ENCODE results near the gene RAPSN. TPM values are rescaled to one million over a fixed set of nuclear protein-coding genes. Genes with fewer than 3 reads are reported as not detected.
A peak's percentile ranks its signal among the peaks of the same experiment; 100 is the strongest.

Gene RAPSN
- total RNA-seq, 3 donors from 2014 or later: 0.64 TPM; not detected in 2

DNA sequence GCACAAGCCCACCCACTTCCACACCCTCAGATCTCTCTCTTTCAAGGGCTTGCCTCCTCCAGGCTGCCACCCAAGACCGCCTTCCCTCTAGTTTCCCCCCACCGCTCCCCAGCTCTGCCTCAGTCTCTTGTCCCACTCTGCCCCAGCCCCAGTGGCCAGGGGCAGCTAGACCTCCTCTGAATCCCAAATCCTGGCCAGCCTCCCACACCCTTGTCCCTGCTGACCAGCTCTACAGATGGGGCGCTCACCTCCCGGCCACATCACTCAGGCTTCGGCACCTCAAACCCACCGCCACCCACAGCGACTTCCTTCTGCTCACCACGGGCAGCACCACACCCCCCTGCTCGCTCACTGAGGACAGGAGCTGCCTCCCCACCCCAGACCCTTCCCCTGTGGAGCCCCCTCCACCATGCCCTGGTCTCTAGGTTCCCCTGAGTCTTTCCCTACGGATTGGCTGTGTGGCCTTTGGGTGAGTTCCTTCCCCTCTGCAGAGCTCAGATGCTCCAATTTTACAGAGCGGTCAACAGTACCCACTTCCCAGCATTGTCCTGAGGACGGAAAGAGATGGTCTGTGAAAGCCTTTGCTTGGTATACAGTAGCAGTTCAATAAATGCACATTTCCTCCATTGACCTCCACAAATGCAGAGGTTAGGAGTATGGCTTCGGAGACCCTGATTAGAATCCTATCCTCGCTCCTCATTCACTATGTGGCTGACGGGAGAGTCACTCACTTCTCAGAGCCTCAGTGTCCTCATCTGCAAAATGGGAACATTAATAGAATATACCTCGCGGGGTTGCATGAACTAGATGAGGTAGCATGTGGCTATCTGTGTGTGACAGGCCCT is 59.1 kb downstream of the RAPSN start:
- H3K4me1 ChIP-seq: no peaks in the 10 kb centered on the region
- no peaks in the 10 kb centered on the region for H3K36me3 ChIP-seq
- no peak overlapping the region for H3K4me3 ChIP-seq
- H3K27me3 ChIP-seq: no peaks in the 10 kb centered on the region
- TF ChIP-seq, protein P1, sequence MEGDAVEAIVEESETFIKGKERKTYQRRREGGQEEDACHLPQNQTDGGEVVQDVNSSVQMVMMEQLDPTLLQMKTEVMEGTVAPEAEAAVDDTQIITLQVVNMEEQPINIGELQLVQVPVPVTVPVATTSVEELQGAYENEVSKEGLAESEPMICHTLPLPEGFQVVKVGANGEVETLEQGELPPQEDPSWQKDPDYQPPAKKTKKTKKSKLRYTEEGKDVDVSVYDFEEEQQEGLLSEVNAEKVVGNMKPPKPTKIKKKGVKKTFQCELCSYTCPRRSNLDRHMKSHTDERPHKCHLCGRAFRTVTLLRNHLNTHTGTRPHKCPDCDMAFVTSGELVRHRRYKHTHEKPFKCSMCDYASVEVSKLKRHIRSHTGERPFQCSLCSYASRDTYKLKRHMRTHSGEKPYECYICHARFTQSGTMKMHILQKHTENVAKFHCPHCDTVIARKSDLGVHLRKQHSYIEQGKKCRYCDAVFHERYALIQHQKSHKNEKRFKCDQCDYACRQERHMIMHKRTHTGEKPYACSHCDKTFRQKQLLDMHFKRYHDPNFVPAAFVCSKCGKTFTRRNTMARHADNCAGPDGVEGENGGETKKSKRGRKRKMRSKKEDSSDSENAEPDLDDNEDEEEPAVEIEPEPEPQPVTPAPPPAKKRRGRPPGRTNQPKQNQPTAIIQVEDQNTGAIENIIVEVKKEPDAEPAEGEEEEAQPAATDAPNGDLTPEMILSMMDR (IDR thresholded peaks at IDR 0.05): no peak
- TF ChIP-seq POLR2A (IDR thresholded peaks at IDR 0.05): no peak
- no peak for TF ChIP-seq POLR2AphosphoS5 (IDR thresholded peaks at IDR 0.05)
- H3K9me3 ChIP-seq: no peaks in the 10 kb centered on the region
- no peak for DNase-seq (ENCODE audit: low spot score in 2 of 2)
- H3K27ac ChIP-seq: peak overlapping the region; percentile 68 to 77
- intact Hi-C loops (cut with DNase I; ENCODE audit: low total_unique reads): no loop called here

DNA sequence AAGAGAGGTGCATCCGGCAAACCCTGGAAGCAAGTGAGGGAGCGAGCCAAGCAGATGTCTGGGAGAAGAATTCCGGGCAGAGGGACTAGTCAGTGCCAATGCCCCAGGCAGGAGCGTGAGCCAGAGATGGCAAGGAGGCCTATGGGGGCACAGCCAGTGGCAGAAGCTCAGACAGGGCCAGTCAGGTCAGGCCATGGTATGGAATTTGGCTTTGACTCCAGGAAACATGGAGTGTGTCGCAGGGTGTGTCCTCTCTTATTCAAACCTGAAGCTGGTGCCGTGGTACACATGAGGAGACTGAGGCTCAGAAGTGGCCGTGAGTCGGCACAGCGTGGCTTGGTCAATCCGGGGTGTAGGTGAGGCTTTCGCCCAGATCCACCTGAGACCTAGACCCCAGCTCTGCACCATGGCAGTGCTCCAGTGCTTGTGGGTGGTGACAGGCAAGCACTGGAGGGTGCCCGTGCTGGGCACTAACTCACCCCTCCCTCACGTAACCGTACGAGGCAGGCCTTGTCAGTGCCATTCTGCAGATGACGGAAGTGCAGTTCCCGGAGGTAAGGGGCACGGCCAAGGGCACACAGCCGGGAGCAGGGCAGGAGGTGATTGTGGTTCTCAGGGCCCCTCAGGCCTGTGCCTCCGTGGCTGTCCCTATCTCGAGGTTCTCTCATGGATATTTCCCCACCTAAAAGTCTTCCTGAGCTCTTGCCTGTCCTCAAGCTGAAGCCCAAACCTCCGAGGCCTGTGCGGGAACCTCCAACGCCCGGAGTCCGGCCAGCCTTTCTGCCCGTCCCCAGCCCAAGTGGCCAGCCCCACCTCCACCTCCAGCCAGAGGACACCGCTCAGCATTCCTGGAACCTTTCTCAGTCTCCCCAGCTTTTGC is 60.0 kb downstream of the RAPSN start:
- Histone ChIP-seq H3K4me1 (no peaks in the 10 kb centered on the region), H3K9me3 (no peaks in the 10 kb centered on the region), H3K27ac (peak overlapping the region; percentile 68 to 77), H3K36me3 (no peaks in the 10 kb centered on the region), H3K4me3 (peak overlapping the region in 1 of 3 donors; percentile 11), H3K27me3 (no peaks in the 10 kb centered on the region)
- peak in 1 of 2 donors; percentile 71 for DNase-seq (ENCODE audit: low spot score in 2 of 2)
- no peak for TF ChIP-seq POLR2A (IDR thresholded peaks at IDR 0.05)
- intact Hi-C loops (cut with DNase I; ENCODE audit: low total_unique reads): no loop called here

DNA sequence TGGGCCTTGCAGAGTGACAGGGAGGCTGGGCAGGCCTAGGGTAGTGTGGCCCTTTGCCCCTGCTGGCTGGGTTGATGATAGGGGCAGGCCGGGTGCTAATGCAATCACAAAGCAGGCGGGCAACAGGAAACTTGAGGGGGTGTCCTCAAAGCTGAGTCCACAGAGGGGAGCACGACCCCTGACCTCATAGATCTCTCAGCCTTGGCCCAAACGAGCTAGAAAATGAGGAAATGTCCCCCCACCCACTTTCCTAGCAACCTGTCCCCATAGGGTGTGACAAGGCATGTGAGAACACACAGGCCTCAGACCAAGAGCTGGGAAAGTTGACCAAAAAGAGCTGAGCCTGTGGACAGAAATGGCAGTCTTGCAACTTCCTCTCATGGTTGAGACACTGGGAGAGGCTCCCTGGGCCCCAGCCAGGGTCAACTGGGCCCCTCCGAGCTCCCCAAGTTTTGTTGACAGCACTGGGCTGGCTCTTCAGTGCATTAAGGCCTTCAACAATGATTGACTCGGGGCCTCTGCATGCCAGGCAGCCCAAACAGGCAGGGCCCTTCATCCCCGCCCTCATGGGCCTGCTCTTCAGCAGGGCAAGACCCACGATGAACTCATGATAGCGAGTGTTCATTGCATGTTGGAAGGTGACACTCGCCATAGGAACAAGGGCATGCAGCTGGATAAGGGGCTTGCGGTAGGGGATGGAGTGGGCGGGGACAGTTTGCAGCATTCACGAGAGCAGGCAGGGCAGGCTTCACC is 60.8 kb downstream of the RAPSN start:
- Histone ChIP-seq H3K9me3 (no peaks in the 10 kb centered on the region), H3K4me1 (no peaks in the 10 kb centered on the region), H3K27me3 (no peaks in the 10 kb centered on the region), H3K4me3 (peak overlapping the region in 1 of 3 donors; percentile 11), H3K36me3 (no peaks in the 10 kb centered on the region), H3K27ac (peak overlapping the region; percentile 68 to 77)
- no peak for DNase-seq (ENCODE audit: low spot score in 2 of 2)
- TF ChIP-seq POLR2A (IDR thresholded peaks at IDR 0.05) (no peak), POLR2AphosphoS5 (IDR thresholded peaks at IDR 0.05) (no peak)
- TF ChIP-seq, protein P1 (IDR thresholded peaks at IDR 0.05): no peak
- intact Hi-C loops (cut with DNase I; ENCODE audit: low total_unique reads): no loop called here

Other genes with a start within 250 kb of the RAPSN start
- 10 to 100 TPM; 31.2 to 44.5 (median 39.3) TPM for gene DDB2, start 234.2 kb downstream of the RAPSN start, total RNA-seq
- gene ACP2, start 200.3 kb downstream of the RAPSN start, total RNA-seq: 10 to 100 TPM; 39.7 to 45.2 (median 41.9) TPM
- gene NR1H3, start 191.1 kb downstream of the RAPSN start, total RNA-seq: 10 to 100 TPM; 56.1 to 92.4 (median 91.1) TPM
- 10 to 100 TPM; 43.3 to 56.5 (median 46.6) TPM for gene MADD, start 179.0 kb downstream of the RAPSN start, total RNA-seq
- gene MYBPC3, start 96.4 kb downstream of the RAPSN start, total RNA-seq: under 1 TPM in 2 of 3 donors, not detected in 1; under 0.01 TPM
- gene SPI1, start 70.6 kb downstream of the RAPSN start, total RNA-seq: 10 to 100 TPM; 12.5 to 34.9 (median 15.2) TPM
- gene SLC39A13, start 40.5 kb downstream of the RAPSN start, total RNA-seq: 10 to 100 TPM; 42.9 to 58.1 (median 52.8) TPM
- 100 to 1,000 TPM in 2 of 3 donors, 10 to 100 TPM in 1; 98.5 to 168 (median 144) TPM for gene PSMC3, start 22.7 kb downstream of the RAPSN start, total RNA-seq
- gene CELF1, start 104.0 kb upstream of the RAPSN start, total RNA-seq: 100 to 1,000 TPM in 2 of 3 donors, 10 to 100 TPM in 1; 94.1 to 117 (median 114) TPM
- 100 to 1,000 TPM; 130 to 139 (median 137) TPM for gene PTPMT1, start 116.5 kb upstream of the RAPSN start, total RNA-seq
- 10 to 100 TPM; 26.6 to 31.5 (median 26.9) TPM for gene KBTBD4, start 129.8 kb upstream of the RAPSN start, total RNA-seq
- 10 to 100 TPM; 49.0 to 59.7 (median 49.2) TPM for gene NDUFS3, start 129.9 kb upstream of the RAPSN start, total RNA-seq
- 10 to 100 TPM in 1 of 3 donors, not detected in 2; 11.2 TPM for gene FAM180B, start 137.5 kb upstream of the RAPSN start, total RNA-seq
- 1 to 10 TPM in 2 of 3 donors, under 1 TPM in 1; 0.96 to 5.6 (median 4.4) TPM for gene C1QTNF4, start 145.3 kb upstream of the RAPSN start, total RNA-seq
- gene MTCH2, start 193.4 kb upstream of the RAPSN start, total RNA-seq: 10 to 100 TPM; 38.7 to 47.5 (median 46.0) TPM